GM21723 (cell line): Measurements from ENCODE around the gene PPP1R12B.
"Not testable (repeated sequence)": the region's sequence is repeated elsewhere in the genome, so short reads cannot be mapped to it uniquely, and the experiment has no call there.

Experiments
- ATAC-seq: cut with Tn5 transposase; IDR thresholded peaks from one replicate; pipeline ENCODE4 v1.9.1; 2021; ENCODE audit warnings: mild to moderate bottlenecking, moderate library complexity; ENCODE audit not compliant: unreplicated experiment

The PPP1R12B gene

GRCh38 chr1:202575918-202576653 lies 227.6 kb downstream of the PPP1R12B start:
- ATAC-seq, result no peak

- ATAC-seq, result no peak
Measured at GRCh38 chr1:202576816-202577215, 228.3 kb downstream of the PPP1R12B start.

- no peak for ATAC-seq
Measured at GRCh38 chr1:202577381-202577780, 228.9 kb downstream of the PPP1R12B start.

GRCh38 chr1:202578001-202578504 lies 229.6 kb downstream of the PPP1R12B start:
- no peak for ATAC-seq

GRCh38 chr1:202578565-202578964 lies 230.1 kb downstream of the PPP1R12B start:
- no peak for ATAC-seq

- ATAC-seq, result no peak
Measured at GRCh38 chr1:202579806-202580205, 231.3 kb downstream of the PPP1R12B start.

- ATAC-seq, result no peak
Measured at GRCh38 chr1:202580619-202581018, 232.1 kb downstream of the PPP1R12B start.

GRCh38 chr1:202582350-202582749 lies 233.9 kb downstream of the PPP1R12B start:
- not testable (repeated sequence) for ATAC-seq

GRCh38 chr1:202584707-202585589 lies 236.4 kb downstream of the PPP1R12B start:
- no peak for ATAC-seq

- ATAC-seq, result no peak
Measured at GRCh38 chr1:202585590-202585933, 237.1 kb downstream of the PPP1R12B start.

- no peak for ATAC-seq
Measured at GRCh38 chr1:202586018-202586821, 237.7 kb downstream of the PPP1R12B start.

GRCh38 chr1:202586871-202587270 lies 238.4 kb downstream of the PPP1R12B start:
- no peak for ATAC-seq

GRCh38 chr1:202587859-202588485 lies 239.5 kb downstream of the PPP1R12B start:
- no peak for ATAC-seq

GRCh38 chr1:202588503-202589189 lies 240.1 kb downstream of the PPP1R12B start:
- ATAC-seq, result no peak

GRCh38 chr1:202589190-202589930 lies 240.9 kb downstream of the PPP1R12B start:
- no peak for ATAC-seq

- no peak for ATAC-seq
Measured at GRCh38 chr1:202590126-202590525, 241.6 kb downstream of the PPP1R12B start.

- no peak for ATAC-seq
Measured at GRCh38 chr1:202590975-202591411, 242.5 kb downstream of the PPP1R12B start.

GRCh38 chr1:202591515-202591914 lies 243.0 kb downstream of the PPP1R12B start:
- no peak for ATAC-seq

- no peak for ATAC-seq
Measured at GRCh38 chr1:202592146-202592545, 243.6 kb downstream of the PPP1R12B start.
